Left colon (tissue), 2 donors: Measurements from ENCODE around the gene ZMIZ1. TPM values are rescaled to one million over a fixed set of nuclear protein-coding genes. Genes with fewer than 3 reads are reported as not detected.
A peak's percentile ranks its signal among the peaks of the same experiment; 100 is the strongest.

Experiments
- ATAC-seq: fragments of 200-7000 bp; cut with Tn5 transposase; one replicate; pipeline ENCODE4 v1.9.1; 2020; ENCODE audit warnings: mild to moderate bottlenecking, moderate library complexity
- DNase-seq, 2 donors: peaks; one replicate each; pipeline ENCODE4 v3.0.0-alpha.2; 2020
- intact Hi-C, 2 donors: fragments of 100-400 bp; cut with DNase I in 1 of 2; cut with micrococcal nuclease in 1 of 2; formaldehyde crosslinking; loops; one replicate each; pipeline versions ENCODE4 v1.11.2 to v1.14.0; 2022; cut with DNase I, micrococcal nuclease
- total RNA-seq, 2 donors: library from RNA; stranded (reverse); fragmentation: NEBNext Ultra II Directional; extraction: Animal tissue kit (Norgen Biotek cat#: 25700); gene quantifications; one replicate each; pipeline ENCODE4 v1.2.1, GENCODE V29; 2021
- donor health status: DM: no; HTN: no; CAD: no.
- donor health status: DM: yes; HTN: yes; CAD: no.

Gene ZMIZ1
- total RNA-seq, 2 donors from 2014 or later: 50.7 to 63.9 TPM

DNA sequence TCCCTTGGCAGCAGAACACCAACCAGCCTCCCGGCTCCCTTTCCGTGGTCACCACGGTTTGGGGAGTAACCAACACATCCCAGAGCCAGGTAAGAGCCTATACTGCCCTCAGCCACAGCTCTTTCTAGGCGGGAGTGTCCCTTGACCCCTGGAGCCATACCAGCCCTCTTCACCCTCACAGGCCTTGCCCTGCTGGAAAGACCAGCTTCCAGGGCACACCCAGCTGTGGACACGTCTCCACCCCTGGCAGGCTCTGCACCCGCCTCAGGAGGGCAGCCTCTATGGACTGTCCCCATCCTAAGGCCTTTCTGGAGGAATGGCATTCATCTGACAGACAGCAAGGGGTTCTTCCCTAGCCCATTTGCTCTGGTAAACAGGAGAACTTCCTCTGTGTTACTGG lies 221.0 kb downstream of the ZMIZ1 start:
- ATAC-seq: peak; percentile 72
- intact Hi-C loops: no loop called here
- DNase-seq: peak in 1 of 2 donors; percentile 48

DNA sequence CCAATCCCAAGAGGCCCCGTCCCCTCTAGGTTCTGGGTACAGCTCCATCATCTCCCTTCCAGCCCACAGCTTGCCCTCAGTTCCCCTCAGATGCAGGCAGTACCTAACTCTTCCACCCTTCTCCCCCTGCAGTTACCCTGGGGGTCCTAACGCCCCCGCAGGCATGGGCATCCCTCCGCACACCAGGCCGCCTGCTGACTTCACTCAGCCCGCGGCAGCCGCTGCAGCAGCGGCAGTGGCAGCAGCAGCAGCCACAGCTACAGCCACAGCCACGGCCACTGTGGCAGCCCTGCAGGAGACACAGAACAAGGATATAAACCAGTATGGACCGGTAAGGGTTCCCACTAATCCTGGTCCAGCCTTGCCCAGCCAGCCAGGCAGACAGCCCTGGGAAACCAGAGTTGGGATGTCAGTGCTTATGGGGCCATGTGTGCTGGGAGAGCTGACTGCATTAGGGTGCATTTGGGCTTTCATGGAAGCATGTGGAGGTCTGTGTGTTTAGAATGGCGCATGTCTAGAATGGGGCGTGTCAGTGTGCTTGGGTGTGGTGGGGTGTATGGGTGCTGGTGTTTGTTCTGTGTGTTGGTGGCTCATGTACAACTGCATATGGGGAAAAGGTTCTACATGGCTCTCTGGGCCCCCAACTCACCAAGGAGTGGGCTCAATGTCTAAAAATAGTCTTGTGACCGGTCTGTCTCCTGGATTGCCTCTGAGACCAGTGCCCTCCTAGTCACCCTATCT lies 223.4 kb downstream of the ZMIZ1 start:
- intact Hi-C loops: no loop called here
- peak; percentile 59 for ATAC-seq
- DNase-seq: no peak

DNA sequence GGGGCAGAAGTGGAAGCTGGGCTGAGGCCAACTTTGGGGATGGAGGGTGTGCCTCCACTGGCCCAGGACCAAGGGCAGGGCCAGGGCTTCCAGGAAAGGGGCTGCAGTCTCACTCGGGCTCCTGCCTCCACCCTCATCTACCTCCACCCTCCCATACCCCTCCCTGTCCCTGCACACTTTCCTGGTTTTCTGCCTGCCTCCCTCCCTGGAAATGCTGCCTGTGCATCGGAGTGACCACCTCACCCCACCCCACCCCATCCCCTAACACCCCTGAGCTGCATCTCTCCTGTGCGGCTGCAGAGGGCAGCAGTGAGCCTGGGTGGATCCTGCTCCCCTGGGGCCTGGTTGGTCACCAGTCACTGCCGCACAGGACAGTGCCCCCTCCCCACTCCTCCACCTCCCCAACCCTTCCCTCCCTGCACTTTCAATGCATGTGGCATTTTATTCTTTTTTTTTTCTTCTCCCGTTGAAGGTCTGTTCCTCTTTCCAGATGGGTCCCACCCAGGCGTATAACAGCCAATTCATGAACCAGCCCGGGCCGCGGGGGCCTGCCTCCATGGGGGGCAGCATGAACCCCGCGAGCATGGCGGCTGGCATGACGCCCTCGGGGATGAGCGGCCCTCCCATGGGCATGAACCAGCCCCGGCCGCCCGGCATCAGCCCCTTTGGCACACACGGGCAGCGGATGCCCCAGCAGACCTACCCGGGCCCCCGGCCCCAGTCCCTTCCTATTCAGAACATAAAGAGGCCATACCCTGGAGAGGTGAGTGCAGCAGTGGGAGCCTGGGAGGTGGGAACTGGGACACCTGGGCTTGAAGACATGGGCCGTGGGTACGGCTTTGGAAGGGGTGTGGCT lies 224.4 kb downstream of the ZMIZ1 start:
- intact Hi-C loops: no loop called here
- peak; percentile 52 for ATAC-seq
- no peak for DNase-seq

DNA sequence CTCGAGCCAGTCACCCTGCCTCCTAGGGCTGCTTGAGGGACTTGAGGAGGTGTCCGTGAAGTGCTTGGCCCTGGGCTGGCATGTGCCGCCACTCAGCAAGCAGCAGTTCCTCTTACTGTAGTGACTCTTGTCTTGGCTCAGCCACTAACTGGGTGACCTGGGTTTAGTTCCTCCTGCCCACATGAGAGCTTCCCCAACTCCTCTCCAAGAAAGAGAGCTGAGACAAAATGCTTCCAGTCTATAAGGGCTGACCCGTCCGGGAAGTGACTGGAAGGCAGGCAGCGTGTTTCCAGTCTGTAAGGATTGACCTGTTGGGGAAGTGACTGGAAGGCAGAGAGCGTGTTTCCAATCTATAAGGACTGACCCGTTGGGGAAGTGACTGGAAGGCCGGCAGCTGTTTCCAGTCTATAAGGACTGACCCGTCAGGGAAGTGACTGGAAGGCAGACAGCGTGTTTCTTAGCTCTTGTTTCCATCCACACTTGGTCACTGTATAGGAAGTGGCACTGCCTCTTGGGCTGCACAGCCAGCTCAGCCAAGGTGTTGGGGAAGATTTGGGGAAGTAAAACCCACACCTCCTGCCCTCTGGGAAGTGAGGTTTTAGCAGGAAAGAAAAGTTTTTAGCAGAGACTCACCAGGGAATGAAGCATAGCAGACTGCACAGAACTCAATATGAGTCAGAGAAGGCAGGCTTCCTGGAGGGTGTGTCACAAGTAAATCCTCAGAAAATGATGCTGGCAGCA lies 225.2 kb downstream of the ZMIZ1 start:
- no peak for ATAC-seq
- peak in 1 of 2 donors; percentile 42 for DNase-seq

DNA sequence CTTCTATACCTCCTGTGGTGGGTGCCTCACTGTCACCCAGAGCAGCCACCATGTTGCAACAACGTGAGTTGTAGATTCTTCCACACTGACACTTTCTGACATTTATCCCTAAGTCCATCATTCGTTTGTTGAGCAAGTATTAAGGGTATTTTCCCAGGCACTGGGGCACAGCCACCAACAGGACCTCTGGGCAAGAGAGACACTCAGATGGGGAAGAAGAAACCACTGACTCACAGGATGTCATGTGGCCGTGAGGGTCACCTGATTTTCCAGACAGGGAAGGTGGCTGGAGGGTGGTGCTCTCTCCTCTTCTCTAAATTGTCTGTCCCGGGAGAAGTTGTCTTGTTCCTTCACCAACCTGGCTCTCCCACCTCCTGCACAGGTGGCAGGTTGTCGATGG lies 226.8 kb downstream of the ZMIZ1 start:
- DNase-seq (no peak), ATAC-seq (no peak)
- intact Hi-C loops: no loop called here

More for the DNA sequence above, 225.2 kb downstream of the ZMIZ1 start:
- intact Hi-C loops: no loop called here

DNA sequence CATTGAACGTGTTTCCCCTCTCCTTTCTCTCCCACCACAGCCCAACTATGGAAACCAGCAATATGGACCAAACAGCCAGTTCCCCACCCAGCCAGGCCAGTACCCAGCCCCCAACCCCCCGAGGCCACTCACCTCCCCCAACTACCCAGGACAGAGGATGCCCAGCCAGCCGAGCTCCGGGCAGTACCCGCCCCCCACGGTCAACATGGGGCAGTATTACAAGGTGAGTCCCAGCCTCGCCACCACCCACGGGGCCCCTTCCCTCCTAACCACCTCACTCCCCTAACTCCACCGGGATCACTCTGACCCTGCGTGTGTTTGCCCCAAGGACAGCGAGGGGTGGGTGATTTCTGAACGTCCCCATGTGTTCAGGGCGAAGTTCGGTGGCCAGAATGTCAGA lies 227.7 kb downstream of the ZMIZ1 start:
- ATAC-seq: no peak
- intact Hi-C loops: no loop called here

DNA sequence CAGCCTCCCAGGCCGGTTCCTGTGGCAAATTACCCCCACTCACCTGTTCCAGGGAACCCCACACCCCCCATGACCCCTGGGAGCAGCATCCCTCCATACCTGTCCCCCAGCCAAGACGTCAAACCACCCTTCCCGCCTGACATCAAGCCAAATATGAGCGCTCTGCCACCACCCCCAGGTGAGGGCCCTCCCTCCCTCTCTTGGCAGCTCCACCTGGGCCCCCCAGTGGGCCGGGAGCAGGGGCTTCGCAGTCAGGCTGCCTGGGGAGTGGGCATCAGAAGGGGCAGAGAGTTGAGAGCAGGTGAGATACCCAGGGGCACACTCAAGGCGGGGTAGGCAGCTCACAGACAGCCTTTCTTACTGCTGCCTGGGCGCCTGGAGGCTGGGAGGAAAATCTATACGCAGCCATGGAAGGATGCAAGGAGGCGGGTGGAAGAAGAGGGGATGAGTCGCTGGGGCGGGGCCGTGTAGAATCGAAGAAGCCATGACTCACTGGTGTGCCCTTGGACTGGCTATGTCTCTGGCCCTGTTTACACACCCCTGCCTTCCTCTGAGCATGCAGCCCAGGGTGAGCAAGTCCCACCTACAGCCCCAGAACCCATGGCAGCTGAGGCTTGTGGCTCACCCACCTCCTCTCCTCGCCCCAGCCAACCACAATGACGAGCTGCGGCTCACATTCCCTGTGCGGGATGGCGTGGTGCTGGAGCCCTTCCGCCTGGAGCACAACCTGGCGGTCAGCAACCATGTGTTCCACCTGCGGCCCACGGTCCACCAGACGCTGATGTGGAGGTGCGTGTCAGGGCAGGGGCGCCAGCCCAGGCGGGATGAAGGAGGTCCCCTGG lies 229.9 kb downstream of the ZMIZ1 start:
- DNase-seq (peak in 1 of 2 donors; percentile 68), ATAC-seq (peak; percentile 82)
- intact Hi-C loops: no loop called here

More for the DNA sequence above, 227.7 kb downstream of the ZMIZ1 start:
- DNase-seq: no peak

DNA sequence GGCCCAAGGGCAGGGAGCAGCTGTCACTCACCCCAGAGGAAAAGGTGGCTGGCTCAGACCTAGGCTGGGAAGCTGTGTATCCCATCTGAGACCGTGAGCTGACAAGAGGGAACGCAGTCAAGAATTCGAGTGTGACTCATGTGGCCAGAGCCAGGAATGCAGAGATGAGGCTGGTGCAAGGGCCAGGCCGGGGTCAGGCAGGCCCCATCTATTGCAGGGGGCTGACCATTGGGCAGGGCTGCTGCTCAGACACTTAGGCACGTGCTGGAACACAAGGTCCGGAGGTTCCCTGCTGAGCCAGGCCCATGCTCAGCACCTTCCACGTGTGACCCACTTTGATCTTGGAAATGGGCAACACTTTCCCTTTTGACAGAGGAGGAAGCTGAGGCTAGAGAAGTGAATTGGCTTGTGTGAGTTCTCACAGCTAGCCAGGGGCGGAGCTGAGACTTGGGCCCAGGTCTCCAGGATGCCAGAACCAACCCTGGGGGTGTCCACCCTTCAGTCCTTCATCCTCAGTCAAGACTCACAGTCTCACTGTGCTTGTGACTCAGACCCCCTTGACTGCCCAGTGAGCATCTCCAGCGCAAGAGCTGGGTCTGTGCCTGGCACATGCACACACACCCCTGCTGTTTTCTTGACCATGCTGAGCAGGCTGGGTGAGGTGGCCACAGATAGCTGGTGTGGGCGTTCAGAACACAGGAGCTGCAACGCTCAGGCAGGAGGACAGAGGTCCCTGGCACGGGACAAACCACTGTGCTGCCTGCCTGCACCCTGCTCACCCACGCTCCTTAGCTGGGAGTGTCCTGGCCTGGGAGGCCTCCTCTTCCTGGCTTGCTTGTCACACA lies 230.9 kb downstream of the ZMIZ1 start:
- intact Hi-C loops: no loop called here
- ATAC-seq: peak; percentile 1
- no peak for DNase-seq

DNA sequence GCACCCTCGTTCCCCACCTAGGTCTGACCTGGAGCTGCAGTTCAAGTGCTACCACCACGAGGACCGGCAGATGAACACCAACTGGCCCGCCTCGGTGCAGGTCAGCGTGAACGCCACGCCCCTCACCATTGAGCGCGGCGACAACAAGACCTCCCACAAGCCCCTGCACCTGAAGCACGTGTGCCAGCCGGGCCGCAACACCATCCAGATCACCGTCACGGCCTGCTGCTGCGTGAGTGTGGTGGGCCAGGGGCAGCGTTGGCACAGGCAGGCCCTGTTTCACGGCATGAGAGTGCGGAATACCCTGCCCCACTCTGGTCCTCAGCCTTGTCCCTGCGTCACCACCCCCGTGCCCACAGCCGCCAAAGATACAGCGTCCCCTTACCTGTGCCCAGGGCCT lies 231.9 kb downstream of the ZMIZ1 start:
- DNase-seq (no peak), ATAC-seq (no peak)
- intact Hi-C loops: no loop called here

DNA sequence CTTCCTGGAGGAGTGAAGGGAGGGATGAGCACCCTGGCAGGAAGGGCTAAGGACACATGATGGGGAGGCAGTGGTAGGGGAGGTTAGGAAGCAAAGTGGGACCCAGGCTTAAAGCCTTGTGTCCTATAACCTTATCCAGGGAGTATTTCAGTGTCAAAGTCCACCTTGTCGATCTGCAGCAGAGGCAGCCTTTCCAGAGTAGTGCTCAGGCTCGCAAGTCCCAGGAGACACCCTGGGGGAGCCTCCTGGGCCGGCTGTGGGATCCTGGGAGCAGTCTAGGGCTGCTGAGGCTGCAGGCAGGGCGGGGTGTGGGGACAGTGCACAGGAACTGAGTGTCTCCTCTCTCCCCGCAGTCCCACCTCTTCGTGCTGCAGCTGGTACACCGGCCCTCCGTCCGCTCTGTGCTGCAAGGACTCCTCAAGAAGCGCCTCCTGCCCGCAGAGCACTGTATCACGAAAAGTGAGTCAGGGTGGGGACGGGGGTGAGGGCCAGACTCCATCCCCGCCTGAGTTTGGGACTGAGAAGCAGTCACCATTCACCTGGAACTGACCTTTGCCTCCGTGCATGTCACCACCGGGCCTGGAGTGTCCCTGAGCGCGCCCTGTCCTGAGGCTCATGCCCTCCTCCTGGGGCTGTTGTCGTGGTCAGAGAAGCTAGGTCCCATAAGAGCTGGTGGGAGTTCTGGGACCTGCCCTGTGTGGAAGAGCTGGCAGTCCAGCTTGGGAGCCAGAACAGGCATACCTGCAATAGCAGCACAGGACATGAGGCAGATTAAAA lies 233.2 kb downstream of the ZMIZ1 start:
- DNase-seq (no peak), ATAC-seq (no peak)
- intact Hi-C loops: no loop called here

DNA sequence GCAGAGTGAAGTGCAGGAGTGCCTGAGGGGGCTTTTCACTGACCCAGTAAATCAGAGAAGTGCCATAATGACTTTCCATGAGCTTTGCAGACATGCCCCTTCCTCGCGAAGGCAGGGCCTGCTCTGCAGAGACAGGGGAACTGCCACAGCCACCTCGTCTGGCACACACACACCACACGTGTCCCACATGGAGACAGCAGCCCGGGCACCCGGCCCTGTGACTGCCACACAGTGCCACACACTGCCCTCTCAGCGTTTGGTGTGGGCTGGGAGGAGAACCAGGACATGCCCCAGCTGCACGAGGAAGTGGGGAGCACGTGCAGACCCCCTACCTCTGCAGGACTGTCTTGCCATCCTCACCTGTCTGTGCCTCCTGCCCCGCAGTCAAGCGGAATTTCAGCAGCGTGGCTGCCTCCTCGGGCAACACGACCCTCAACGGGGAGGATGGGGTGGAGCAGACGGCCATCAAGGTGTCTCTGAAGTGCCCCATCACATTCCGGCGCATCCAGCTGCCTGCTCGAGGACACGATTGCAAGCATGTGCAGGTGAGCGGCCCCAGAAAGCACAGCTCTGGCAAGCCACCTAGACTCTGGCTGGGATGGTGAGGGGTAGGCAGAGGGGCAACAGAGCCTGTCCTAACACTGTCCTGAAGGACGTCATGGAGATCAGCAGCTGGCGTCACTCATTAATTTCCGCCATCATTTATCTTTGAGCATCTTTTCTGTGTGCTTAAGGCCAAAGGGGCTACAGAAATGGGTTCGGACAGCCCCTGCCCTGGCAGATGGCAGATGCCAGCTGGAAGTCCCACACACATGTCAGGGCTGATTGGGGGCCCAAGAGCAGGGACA lies 235.1 kb downstream of the ZMIZ1 start:
- DNase-seq (no peak), ATAC-seq (no peak)
- intact Hi-C loops: no loop called here

DNA sequence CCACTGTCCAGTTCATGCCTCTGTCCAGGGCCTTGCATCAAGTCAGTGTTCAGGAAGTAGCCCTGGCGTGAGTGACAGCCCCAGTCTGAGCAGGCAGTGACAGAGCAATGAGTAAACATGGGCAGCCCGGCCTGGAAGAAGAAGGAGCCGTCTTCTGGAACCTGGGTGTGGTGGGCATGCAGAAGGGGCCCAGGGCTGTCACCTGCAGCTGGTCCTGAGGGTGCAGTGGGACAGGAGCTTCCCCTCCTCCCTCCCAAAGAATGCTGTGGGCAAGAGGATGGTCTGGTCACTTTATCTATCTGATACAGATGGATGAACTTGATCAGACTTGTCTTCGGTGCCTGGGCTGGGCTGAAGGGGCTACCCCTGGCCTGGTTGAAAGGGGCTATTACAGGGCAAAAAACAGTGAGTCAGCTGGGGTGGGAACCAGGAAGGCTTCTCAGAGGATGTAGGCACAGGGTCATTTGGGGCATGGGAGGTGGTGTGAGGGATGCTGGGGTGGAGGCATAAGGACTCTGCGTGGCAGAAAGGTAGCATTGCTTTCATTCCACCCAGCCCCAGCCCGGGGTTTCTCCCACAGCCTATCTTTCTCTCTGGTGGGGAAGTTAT lies 235.8 kb downstream of the ZMIZ1 start:
- ATAC-seq: no peak
- no peak for DNase-seq
- intact Hi-C loops: no loop called here

DNA sequence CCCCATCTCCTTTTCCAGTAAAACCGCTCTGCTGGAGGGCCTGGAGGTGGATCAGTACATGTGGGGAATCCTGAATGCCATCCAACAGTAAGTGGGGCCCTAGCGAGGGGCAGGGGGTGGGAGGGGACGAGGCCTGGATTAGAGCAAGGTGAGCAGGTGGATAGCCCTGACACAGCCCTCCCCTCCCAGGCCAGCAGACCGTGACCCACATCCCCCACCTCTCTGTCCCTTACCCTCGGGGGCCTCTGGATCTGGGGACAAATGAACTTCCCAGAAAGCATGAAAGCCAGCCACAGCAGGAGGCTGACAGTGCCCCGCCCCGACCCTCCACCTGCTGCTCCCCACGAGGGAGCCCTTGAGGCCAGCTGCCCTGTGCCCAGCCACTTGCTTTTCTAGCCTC lies 236.7 kb downstream of the ZMIZ1 start:
- DNase-seq: no peak
- intact Hi-C loops: no loop called here
- ATAC-seq: no peak

DNA sequence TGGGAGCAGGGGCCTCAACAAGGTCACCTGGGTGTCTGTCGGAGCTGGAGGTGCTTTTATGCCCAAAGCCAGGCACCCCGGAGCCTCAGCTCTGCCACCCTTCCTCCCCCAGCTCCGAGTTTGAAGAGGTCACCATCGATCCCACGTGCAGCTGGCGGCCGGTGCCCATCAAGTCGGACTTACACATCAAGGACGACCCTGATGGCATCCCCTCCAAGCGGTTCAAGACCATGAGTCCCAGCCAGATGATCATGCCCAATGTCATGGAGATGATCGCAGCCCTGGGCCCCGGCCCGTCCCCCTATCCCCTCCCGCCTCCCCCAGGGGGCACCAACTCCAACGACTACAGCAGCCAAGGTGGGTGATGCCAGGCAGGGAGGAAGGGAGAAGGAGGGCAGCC lies 237.2 kb downstream of the ZMIZ1 start:
- no peak for DNase-seq
- intact Hi-C loops: no loop called here

DNA sequence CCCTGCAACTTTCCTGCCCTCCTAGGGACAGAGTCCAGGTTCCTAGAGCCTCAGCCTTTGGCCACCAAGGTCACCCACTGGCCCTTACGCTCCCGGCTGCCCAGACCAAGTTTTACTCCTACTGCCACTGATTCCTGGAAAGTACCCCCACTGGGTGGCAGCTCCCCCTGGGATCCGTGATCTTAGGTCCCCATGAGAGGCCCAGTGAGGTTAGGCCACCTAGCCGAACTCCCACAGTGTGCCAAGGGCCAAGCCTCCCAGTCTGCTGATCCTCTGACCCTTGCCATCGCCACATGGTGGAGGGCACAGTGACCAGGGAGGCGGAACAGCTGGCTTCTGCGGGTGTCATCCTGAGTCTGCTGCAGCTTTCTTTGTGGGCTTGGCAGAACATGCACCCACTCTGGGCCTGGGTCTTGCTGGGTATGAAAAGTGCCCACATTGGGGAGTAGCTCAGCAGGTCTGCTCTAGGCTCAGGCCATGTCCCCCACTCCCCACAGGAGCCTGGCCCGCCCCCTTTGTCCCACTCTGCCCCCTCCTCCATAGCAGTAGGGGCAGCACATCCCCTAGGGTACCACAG lies 238.0 kb downstream of the ZMIZ1 start:
- ATAC-seq: no peak
- intact Hi-C loops: no loop called here
- DNase-seq: no peak

More for the DNA sequence above, 237.2 kb downstream of the ZMIZ1 start:
- ATAC-seq: no peak
